Thyroid gland (tissue), 4 donors: Measurements from ENCODE around the gene RNASEH1. TPM values are rescaled to one million over a fixed set of nuclear protein-coding genes. Genes with fewer than 3 reads are reported as not detected.

ENCODE experiments used
- DNase-seq, 2 donors: peaks; one replicate each; pipeline ENCODE4 v3.0.0-alpha.2; 2019
- H3K27ac ChIP-seq, 3 donors: fragments of 200-600 bp; sonication (generic); 1 replicate in 2 of 3; 2 replicates in 1 of 3; pipeline ENCODE4 v1.5.1; 2016 to 2019; ENCODE audit warnings: mild to moderate bottlenecking in 1 of 3, moderate library complexity in 1 of 3
- H3K27me3 ChIP-seq: fragments of 200-600 bp; sonication (generic); one replicate; pipeline ENCODE4 v1.5.1; 2019
- H3K36me3 ChIP-seq, 2 donors: fragments of 200-600 bp; sonication (generic); one replicate each; pipeline ENCODE4 v1.5.1; 2016 to 2019
- H3K4me1 ChIP-seq, 2 donors: fragments of 200-600 bp; sonication (generic); one replicate each; pipeline ENCODE4 v1.5.1; 2017 to 2019
- H3K4me3 ChIP-seq, 3 donors: fragments of 200-600 bp; sonication (generic); replicated peaks in 1 of 3; 1 replicate in 2 of 3; 2 replicates in 1 of 3; pipeline ENCODE4 v1.5.1; 2016; ENCODE audit warnings: mild to moderate bottlenecking in 1 of 3
- H3K9me3 ChIP-seq: fragments of 200-600 bp; sonication (generic); one replicate; pipeline ENCODE4 v1.5.1; 2017
- POLR2A ChIP-seq, 2 donors: fragments of 450-650 bp; IDR thresholded peaks; one replicate each; pipeline ENCODE4 v1.6.1; 2017; ENCODE audit warnings: antibody characterized with exemption in 2 of 2, mild to moderate bottlenecking in 2 of 2, moderate library complexity in 1 of 2
- WGBS, 2 donors: methylation state at CpG; one replicate each; pipeline ENCODE4 v1.1.5; 2017; 5-methylcytosine and 5-hydroxymethylcytosine counted together
- intact Hi-C: fragments of 100-400 bp; cut with DNase I; formaldehyde crosslinking; loops from one replicate; pipeline ENCODE4 v1.15.1; 2023
- total RNA-seq, 4 donors: library from RNA; depleted of rRNA; stranded (reverse); fragments of >200 nt; gene quantifications; one replicate each; pipeline ENCODE4 v1.2.3, GENCODE V29; 2016
- TF ChIP-seq, protein P1 (sequence below), 6 experiments: fragments of 200-600 bp in 3 of 6; fragments of 450-650 bp in 3 of 6; sonication (generic) in 3 of 6; IDR thresholded peaks; one replicate each; pipeline ENCODE4 v1.5.1; 2016 to 2019; ENCODE audit warnings: antibody characterized with exemption in 6 of 6, mild to moderate bottlenecking in 2 of 6, inconsistent platforms in 1 of 6, moderate library complexity in 1 of 6

Gene RNASEH1
- total RNA-seq, 4 donors from 2014 or later, result 13.3 to 23.1 (median 19.2) TPM

DNA sequence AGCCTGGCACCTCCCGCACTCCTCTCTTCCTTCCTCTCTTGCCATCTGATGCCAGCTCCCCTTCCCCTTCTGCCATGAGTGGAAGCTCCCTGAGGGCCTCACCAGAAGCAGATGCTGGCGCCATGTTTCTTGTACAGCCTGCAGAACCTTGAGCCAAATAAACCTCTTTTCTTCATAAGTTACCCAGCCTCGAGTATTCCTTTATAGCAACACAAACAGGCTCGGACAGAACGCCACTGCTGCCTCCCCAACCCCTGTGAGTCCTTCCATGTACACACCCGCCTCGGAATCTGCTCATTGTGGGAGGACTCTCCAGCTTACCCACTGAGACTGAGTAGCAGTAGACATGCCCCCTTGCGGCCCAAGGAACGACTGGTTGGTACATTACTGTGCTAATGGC lies 8.7 kb upstream of the RNASEH1 start:
- Histone ChIP-seq H3K4me1 (no peaks in the 10 kb centered on the region), H3K9me3 (no peaks in the 10 kb centered on the region), H3K4me3 (no peak overlapping the region), H3K36me3 (no peaks in the 10 kb centered on the region), H3K27ac (no peak overlapping the region), H3K27me3 (no peaks in the 10 kb centered on the region)
- 91 to 93% methylated on average over 9 of the region's 9 CpGs for WGBS, 2 donors
- TF ChIP-seq POLR2A (IDR thresholded peaks at IDR 0.05), result no peak
- TF ChIP-seq, protein P1, sequence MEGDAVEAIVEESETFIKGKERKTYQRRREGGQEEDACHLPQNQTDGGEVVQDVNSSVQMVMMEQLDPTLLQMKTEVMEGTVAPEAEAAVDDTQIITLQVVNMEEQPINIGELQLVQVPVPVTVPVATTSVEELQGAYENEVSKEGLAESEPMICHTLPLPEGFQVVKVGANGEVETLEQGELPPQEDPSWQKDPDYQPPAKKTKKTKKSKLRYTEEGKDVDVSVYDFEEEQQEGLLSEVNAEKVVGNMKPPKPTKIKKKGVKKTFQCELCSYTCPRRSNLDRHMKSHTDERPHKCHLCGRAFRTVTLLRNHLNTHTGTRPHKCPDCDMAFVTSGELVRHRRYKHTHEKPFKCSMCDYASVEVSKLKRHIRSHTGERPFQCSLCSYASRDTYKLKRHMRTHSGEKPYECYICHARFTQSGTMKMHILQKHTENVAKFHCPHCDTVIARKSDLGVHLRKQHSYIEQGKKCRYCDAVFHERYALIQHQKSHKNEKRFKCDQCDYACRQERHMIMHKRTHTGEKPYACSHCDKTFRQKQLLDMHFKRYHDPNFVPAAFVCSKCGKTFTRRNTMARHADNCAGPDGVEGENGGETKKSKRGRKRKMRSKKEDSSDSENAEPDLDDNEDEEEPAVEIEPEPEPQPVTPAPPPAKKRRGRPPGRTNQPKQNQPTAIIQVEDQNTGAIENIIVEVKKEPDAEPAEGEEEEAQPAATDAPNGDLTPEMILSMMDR (IDR thresholded peaks at IDR 0.05), result no peak
- DNase-seq, result no peak
- intact Hi-C loops, result no loop called here

DNA sequence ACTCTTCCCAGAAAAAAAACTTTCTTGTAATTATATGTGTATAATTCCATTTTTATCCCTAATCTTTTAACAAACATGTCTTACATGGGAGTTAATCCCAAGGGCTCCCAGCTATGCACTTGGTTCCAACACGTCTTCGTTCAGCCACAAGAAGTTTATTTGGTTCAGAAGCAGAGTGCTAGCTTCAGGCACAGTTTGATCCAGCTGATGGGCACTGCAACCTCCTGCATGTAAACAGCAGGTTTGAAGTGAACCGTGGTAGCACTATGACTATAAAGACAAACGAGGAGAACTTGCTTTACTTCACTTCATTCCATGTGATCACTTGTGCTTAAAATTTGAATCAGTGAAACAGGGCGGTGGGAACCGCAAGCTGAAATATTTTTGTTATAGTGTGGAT lies 7.0 kb upstream of the RNASEH1 start:
- no peak for TF ChIP-seq POLR2A (IDR thresholded peaks at IDR 0.05)
- TF ChIP-seq, protein P1 (IDR thresholded peaks at IDR 0.05), result no peak
- WGBS, 2 donors, result 66 to 75% methylated on average over 6 of the region's 6 CpGs
- Histone ChIP-seq H3K36me3 (no peaks in the 10 kb centered on the region), H3K27ac (no peak overlapping the region), H3K27me3 (no peaks in the 10 kb centered on the region), H3K4me1 (no peaks in the 10 kb centered on the region), H3K4me3 (no peak overlapping the region), H3K9me3 (no peaks in the 10 kb centered on the region)
- intact Hi-C loops, result no loop called here
- DNase-seq, result no peak

DNA sequence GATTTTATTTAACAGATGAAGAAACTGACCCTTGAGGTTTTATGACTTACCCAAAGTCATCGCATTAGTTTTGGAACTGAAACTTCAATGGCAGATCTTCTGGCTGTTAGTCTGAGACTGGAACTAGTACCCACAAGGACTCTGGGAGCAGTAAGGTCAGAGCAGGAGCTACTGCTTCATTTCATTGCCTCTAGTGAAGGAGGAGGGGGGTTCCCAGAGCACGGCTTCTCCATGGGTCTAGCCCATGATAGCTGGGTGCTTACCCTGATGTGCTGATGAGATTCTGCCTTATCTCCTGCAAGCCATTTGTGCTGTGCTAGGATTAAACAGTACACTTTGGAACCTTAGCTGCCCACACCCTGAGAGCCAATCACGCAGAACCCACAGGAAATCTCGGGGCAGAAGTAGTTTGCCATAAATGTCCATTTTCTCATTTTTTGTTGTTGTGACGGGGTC lies 5.4 kb upstream of the RNASEH1 start:
- no peaks in the 10 kb centered on the region for H3K36me3 ChIP-seq
- intact Hi-C loops, result loop anchor here (5.0 kb wide), 1 partner anchor 41 kb away; no protein-coding TSS in a partner anchor
- H3K4me3 ChIP-seq, result no peak overlapping the region
- no peak for TF ChIP-seq POLR2A (IDR thresholded peaks at IDR 0.05)
- TF ChIP-seq, protein P1 (IDR thresholded peaks at IDR 0.05), result no peak
- H3K27me3 ChIP-seq, result no peaks in the 10 kb centered on the region
- no peaks in the 10 kb centered on the region for H3K9me3 ChIP-seq
- H3K27ac ChIP-seq, result no peak overlapping the region
- WGBS, 2 donors, result 91 to 96% methylated on average over 5 of the region's 5 CpGs
- DNase-seq, result no peak
- peaks cover 7 to 8% of the 10 kb centered on the region in 2 donors for H3K4me1 ChIP-seq

DNA sequence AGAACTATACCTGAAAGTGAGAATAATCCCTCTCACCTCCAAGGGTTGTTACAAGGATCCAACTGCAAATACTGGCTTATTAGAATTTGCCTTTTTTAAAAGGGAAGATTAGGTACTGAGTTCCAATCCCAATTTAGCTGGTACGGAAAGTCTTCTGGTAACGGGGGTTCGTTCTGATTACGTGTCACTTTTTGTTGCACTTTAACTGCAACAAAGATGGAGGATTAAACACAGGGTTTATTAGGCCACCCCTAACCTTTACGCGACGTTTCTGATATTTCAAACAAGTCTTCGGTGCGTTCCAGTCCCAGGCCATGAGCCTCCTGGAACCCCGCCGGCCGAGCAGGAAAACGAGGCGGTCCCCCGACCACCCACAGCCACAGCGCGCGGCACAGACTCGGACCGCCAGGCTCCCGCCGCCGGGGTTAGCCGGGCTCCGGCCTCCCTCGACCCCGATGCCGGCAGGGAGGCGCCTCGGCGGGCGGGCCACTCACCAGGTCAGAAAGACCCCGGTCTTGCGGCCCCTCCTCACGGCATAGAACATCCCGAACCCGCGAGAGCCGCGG lies 411 bp downstream of the RNASEH1 start:
- no peak for TF ChIP-seq POLR2A (IDR thresholded peaks at IDR 0.05)
- TF ChIP-seq, protein P1 (IDR thresholded peaks at IDR 0.05), result no peak
- Histone ChIP-seq H3K27me3 (no peaks in the 10 kb centered on the region), H3K4me3 (peak overlapping the region; percentile 80 to 93 (median 81)), H3K4me1 (peaks cover 12 to 20% of the 10 kb centered on the region in 2 donors), H3K27ac (peak overlapping the region; percentile 53 to 88 (median 84)), H3K9me3 (no peaks in the 10 kb centered on the region), H3K36me3 (peaks cover 26 to 30% of the 10 kb centered on the region in 2 donors)
- intact Hi-C loops, result loop anchor here (10.0 kb wide), 1 partner anchor 97 kb away; the partner anchor contains the start of gene ALLC
- 0 to 1% methylated on average over 15 to 26 of the region's 40 CpGs for WGBS, 2 donors
- DNase-seq, result no peak

DNA sequence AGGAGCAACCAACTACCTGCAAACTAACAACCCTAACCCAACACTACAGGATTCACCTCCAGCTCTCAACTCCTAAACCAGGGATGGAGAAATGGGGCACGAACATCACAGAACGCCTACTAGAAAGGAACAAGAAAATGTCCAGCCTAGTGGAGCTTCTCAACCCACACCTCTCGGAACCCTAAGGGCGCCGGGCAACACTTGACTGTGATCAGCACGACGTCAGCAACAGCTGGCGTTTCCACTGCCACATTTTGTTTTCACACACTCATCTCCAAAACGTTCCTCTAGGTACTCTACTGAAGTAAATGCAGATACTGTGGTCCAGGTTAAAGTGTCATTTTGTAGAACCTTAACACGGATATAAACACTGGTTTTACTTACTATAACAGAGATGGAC lies 4.2 kb downstream of the RNASEH1 start:
- H3K36me3 ChIP-seq, result peaks cover 53 to 58% of the 10 kb centered on the region in 2 donors
- H3K27me3 ChIP-seq, result no peaks in the 10 kb centered on the region
- TF ChIP-seq, protein P1 (IDR thresholded peaks at IDR 0.05), result no peak
- no peak for TF ChIP-seq POLR2A (IDR thresholded peaks at IDR 0.05)
- intact Hi-C loops, result loop anchor here (10.0 kb wide), 1 partner anchor 101 kb away; the partner anchor contains the start of gene ALLC
- H3K9me3 ChIP-seq, result no peaks in the 10 kb centered on the region
- H3K4me1 ChIP-seq, result peaks cover 9 to 15% of the 10 kb centered on the region in 2 donors
- no peak overlapping the region for H3K4me3 ChIP-seq
- no peak for DNase-seq
- H3K27ac ChIP-seq, result no peak overlapping the region
- WGBS, 2 donors, result 93 to 94% methylated on average over 10 of the region's 10 CpGs
